GM21381 (cell line): ENCODE data around the gene ITGA2B.
"Not testable (repeated sequence)": the region's sequence is repeated elsewhere in the genome, so short reads cannot be mapped to it uniquely, and the experiment has no call there.

Source experiments
- ATAC-seq: cut with Tn5 transposase; IDR thresholded peaks from one replicate; pipeline ENCODE4 v1.9.1; 2021; ENCODE audit warnings: mild to moderate bottlenecking, moderate library complexity; ENCODE audit not compliant: unreplicated experiment

Gene ITGA2B

GRCh38 chr17:44334727-44335126 is 54.7 kb downstream of the ITGA2B start:
- ATAC-seq, result no peak

DNA sequence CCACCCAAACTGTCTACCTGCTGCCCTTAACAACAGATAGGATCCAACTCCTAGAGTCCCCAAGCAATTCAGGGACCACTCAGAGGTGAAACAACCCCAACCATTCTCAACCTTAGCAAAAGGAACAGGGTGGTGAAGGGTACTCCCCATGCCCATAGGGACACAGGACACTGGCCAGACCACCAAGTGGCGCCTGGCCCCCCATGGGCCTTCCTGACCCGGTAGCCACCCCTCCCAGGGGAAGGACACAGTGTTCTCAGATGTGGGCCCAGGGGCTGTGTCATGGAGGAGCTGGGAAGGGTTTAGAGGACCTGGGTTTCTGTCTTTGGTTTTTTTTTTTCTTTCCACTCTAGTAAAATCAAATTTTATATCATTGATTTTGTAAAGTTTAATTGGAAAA is 55.1 kb downstream of the ITGA2B start:
- no peak for ATAC-seq

DNA sequence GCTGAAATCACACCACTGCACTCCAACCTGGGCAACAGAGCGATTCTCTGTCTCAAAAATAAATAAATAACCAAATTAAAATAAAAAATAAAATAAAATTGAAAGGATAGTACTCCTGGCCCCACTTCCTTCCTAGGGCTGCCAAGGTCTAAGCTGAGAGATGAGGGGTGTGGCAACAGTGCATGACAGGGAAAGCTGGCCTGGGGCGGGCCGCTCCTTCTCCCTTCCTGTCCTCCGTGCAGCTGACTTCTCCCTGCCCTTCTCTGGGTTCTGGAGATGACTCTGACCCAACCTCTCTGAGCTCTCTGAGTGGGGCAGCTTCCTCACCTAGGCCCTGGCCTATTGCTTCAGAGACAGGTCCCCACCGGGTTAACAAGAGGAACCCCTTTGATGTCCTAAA is 56.1 kb downstream of the ITGA2B start:
- no peak for ATAC-seq

DNA sequence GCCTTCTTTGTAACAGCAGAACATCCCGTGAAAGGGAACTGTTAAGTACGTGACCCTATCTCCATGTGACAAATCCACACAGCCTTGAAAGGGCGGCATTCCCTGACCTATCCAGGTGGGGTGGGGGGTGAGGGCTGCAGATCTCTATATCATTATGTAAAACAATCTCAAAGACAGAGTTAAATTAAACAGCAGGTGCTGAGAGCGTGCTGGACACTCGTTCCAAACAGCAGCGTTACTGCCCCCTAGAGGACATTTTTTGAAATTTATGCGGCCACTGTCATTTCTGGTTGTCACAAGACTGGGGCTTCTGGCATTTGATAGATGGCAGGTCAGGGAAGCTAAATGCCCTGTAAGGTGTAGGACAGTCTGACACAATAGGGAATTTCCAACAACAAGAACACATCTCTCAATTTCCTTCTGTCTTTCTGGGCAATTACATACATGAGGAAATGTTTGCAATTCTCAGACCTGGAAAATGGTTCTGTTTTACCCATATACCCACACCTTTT is 58.1 kb downstream of the ITGA2B start:
- ATAC-seq, result no peak

DNA sequence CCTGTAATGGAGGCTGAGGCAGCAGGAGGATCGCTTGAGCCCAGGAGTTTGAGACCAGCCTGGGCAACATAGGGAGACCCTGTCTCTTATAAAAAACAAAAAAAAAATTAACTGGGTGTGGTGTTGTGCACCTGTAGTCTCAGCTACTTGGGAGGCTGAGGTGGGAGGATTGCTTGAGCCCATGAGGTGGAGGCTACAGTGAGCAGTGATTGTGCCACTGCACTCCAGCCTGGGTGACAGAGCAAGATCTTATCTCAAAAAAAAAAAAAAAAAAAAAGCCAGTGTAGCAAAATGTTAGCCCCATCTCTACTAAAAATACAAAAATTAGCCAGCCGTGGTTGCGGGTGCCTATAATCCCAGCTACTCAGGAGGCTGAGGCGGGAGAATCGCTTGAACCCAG is 59.2 kb downstream of the ITGA2B start:
- ATAC-seq, result not testable (repeated sequence)

GRCh38 chr17:44329516-44329915 is 59.9 kb downstream of the ITGA2B start:
- ATAC-seq, result not testable (repeated sequence)

- ATAC-seq, result no peak
Measured at GRCh38 chr17:44327715-44328449, 61.6 kb downstream of the ITGA2B start.

- ATAC-seq, result peak; percentile 44
Measured at GRCh38 chr17:44326861-44327444, 62.5 kb downstream of the ITGA2B start.

- ATAC-seq, result peak; percentile 61
Measured at GRCh38 chr17:44324571-44325275, 64.7 kb downstream of the ITGA2B start, which contains the start of gene SLC25A39. SLC25A39 (minus strand) TSS chr17:44324823; CDS start chr17:44323562, 1,261 bp downstream.

DNA sequence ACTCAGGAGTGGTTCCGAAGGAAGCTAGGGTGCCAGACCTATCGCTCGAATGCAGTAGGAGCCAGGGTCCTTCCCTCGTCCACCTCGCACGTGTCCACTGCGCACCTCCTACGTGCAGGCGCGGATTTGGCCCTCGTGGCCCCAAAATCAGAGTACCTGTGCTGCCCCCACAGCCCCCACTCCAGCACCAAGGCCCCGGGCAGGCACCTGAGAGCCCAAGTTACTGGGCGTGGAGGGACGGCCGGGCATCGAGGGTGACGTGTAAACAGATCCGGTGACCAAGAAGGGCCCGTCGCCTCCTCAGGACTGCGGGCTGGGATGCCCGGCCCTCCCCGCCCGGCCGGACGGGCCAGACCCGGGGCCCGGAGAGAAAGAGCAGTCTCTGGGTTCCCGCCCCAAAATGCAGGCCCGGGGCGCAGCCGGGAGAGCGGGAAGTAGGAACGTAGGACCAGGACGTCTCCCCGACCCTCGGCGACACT is 65.3 kb downstream of the ITGA2B start:
- ATAC-seq, result peak; percentile 2

GRCh38 chr17:44323359-44324091 is 65.9 kb downstream of the ITGA2B start:
- ATAC-seq, result no peak

DNA sequence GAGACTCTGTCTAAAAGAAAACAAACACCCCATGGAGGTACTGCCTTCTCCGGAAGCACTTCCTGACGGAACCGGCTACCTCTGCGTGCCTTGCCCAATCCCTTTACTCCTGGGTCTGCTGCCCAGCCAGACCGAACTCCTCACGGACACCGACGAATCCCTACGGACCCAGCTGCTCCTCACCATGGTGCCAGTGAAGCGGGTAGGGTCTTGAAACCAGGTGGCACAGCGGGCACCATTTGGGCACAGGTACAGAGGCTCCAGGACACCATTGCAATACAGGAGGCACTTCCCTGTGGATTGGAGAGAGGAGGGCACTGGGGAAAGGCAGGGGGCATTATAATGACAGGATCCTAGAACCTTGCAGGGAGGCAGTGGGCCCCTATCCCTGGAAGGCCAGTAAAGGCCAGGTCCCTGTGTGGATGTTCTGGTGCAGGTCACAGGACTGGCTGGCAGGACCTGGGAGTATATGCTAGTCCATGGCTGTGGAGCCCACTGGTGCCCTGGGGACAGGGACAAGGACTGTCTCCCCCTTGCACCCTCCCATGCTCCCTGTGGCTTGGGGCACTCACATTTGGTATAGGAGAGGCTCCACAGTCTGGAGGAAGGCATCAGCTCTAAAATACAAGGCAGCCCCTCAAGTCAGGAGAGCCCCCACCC is 67.1 kb downstream of the ITGA2B start:
- ATAC-seq, result no peak
